Stimulated activated CD4-positive, alpha-beta T cell treated with anti-CD3 and anti-CD28 coated beads, Interleukin-2, amount 100 ng/mL, for 4 hours (primary cell): ENCODE measurements around the gene SAFB.
A peak's percentile ranks its signal among the peaks of the same experiment; 100 is the strongest.

Source experiments
- DNase-seq: peaks from one replicate; pipeline ENCODE4 v3.0.0-alpha.2; 2020; ENCODE audit warnings: low read depth

Gene SAFB

DNA sequence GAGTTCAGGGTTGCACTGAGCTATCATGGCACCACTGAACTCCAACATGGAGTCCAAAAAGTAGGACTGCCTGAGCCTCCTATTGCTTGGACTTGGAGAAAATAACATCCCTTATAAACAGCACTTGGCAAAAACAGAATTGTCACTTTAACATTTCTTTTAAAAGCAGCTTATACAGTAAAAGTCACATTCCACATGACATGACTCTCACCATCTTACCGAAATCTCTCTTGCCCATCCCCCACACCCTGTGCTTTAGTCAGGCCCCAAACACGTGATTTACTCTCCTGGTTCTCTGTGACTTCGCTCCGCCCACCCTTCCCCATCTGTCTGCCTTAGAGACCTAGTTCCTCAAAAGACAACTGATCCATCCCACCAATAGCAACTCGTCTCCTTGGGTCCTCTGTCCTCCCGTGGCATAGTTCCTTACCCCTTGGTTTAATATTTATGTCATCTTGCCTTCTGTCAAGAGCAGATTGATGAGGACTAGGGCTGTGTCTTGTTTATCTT, 4.6 kb downstream of the SAFB start:
- peak; percentile 36 for DNase-seq

DNA sequence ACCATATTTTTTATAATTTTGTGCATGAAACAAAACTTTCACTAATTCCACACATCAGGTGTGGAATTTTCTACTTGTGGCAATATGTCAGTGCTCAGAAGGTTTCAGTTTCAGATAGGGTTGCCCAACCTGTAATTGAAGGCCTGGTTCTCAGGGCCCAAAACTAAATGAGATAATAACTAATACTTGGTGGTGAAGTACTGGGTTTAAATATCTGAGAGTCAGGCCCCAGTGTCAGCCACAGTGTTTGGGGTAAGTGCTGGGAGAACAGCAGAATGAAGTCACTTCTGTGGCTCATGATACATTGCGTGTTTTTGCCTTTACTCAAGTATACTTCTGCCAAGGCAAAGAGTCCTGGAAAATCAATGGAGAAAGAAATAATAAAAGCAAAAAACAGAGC, 5.6 kb downstream of the SAFB start:
- DNase-seq: no peak

DNA sequence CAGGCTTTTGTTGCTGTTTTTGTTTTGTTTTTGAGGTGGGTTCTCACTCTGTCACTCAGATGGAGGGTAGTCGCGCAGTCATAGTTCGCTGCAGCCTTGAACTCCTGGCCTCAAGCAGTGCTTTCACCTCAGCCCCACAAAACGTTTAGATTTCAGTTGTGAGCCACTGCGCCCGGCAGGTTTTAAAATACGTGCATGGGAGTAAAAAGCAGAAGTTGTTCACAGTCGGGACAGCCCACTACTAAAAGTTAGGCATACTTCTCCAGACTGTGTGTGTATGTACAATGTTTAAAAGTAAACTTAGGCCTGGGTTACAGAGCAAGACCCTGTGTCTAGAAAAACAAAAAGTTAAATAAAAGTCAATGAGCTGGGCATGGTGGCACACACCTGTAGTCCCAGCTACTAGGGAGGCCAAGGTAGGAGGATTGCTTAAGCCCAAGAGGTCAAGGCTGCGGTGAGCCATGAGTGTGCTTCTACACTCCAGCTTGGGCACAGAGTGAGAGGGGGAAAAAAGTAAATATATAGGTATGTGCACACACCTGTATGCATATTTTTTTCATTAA, 6.1 kb downstream of the SAFB start:
- DNase-seq: no peak

DNA sequence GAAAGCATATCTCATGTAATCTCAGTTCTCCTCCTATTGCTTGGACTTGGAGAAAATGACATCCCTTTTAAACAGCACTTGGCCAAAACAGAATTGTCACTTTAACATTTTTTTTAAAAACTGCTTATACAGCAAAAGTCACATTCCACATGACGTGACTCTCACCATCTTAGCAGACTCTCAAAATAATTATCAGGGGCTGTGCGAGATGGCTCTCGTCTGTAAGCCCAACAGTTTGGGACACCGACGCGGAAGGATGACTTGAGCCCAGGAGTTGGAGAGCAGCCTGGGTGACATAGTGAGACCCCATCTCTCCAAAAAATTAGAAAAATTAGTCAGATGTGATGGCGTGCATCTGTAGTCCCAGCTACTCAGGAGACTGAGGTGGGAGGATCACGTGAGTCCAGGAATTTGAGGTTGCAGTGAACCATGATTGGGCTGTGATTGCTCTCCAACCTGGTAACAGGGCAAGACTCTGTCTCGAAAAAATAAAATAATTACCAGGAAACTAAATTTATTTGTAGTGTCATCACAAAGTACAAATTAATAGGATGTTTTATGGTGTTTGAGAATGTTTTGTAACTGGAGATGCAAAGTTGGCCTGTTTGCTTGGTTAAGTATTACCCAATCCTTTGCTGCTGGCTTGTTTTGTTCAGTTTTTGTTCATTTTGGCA, 8.8 kb downstream of the SAFB start:
- DNase-seq: no peak

DNA sequence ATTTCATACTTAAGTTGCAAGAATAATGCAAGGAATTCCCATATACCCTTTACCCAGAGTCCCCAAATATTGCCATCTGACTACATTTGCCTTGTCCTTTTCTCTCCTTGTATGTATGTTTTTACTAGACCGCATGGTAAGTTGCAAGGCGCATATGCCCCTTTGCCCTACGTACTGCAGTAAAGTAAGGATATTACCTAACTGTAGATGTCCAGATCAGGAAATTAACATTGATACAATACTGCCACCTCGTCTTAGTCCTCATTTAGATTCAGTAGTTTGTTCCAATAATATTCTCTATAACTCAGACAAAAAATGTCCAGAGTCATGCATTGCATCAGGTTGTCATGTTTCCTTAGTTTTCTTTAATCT, 9.3 kb downstream of the SAFB start:
- DNase-seq: no peak

DNA sequence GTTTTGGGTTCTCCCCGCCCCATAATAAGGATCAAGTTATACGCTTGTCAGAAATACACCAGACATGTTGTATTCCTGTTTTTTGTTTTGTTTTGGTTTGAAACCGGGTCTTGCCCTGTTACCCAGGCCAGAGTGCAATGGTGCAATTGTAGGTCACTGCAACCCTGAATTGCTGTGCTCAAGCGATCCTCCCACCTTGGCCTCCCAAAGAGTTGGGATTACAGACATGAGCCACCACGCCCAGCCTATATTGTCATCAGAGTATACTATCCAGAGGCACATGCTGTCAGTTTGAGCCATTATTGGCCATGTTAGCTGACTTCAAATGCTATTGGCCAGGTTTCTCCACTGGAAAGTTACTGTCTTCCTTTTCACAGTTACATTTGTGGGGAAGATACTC, 9.8 kb downstream of the SAFB start:
- DNase-seq: no peak

DNA sequence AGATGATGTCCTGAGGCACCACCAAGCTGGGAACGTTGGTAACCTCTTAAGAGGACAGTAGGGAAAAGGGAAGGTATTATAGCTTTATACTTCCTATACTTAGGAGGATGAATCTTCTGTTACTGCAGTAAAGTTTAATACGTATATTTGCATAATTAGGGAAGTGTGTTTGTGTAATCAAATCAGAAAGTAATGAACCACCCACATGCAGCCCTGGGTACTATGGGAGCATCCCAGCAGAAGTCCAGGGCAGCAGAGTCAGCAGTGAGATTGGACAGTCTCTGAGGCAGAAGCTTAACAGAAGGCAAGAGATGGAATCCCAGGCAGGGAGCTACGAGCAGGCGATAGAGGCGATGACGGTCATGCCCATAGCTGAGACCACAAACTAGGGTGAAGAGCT, 12.5 kb downstream of the SAFB start:
- DNase-seq: no peak

DNA sequence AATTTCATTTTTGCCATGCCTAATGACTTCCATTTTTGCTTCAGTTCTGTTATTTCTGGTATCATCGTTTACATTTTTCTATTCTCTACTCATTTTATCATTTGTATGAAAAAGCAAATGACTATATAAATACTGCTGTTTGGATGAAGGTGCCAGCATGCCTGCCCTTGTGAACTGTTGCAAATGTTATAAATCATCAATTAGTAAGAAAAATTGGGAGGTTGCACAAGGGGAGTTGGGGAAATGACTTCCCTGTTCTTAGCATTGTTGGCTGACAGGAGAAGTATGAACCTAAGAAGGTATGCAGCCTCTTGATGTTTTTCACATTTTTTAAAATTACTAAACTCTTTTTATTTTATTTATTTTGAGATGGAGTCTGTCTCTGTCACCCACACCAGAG, 15.1 kb downstream of the SAFB start:
- no peak for DNase-seq

DNA sequence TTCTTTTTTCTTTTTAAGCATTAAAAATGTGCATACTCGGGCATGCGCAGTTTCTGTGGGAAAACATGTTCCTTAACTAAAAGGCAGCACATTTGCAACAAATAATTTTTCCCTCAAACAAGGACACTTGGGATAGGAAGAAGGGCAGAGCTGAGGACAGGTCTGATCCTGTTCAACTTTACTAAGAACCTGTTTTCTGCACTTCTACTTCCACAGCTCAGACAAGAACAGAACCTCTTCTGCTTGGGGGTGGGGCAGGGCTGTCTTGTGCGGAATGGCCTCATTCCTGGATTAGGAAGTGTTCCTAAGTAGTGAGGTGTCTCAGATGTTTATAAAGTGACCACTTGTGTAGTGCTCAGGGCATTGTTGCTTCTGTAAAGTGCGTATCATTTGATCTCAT, 18.3 kb downstream of the SAFB start:
- no peak for DNase-seq

DNA sequence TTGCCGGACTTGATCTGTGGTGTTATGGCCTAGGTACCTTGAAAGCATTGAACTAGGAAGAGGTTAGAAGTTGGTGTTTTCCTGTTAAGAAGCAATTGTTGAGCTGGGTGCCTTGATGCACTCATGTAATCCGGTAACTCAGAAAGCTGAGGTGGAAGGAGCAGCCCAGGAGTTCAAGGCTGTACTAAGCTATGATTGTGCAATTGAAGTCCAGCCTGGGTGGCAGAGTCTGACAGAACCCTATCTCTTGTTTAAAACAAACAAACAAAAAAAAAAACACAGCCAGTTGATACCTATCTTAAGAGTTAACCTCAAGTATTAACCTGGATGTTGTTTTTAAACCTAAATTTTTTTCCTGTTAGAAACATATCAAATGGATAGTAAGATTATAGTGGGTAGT, 19.3 kb downstream of the SAFB start:
- DNase-seq: no peak

DNA sequence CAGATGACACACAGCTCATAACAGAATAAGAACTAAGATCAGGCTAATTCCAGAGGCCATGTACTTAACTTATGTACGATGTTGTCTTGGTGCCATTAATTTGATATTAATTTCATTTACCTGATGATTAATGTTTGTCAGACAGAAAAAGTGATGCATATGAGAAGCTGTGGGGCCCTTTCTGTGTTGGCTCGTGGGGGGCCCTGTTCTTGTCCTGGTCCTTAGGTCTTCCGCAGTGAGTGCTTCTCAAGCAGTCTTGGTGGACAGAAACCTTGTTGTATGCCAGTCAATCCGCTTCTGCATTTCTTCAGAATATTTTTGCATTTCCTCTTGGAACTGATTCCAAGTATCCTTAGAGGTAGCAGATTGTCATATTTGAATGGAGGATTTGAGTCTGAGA, 20.2 kb downstream of the SAFB start:
- DNase-seq: no peak

DNA sequence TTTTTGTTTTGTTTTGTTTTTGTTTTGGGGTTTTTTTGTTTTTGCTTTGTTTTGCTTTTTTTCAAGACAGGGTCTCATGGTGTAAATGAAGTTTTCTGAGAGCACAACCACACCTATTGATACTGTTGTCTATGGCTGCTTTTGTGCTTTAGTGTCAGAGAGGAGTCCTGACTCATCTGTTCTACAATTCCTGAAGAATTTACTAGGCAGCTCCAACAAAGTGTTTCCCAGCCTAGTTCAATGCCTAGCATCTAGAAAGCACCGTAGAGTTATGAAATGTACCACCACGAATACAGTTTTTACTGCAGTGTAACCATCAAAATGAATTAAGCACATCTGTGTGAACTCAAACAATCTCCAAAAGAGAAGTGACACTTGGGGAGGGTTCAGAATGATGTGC, 21.2 kb downstream of the SAFB start:
- no peak for DNase-seq

DNA sequence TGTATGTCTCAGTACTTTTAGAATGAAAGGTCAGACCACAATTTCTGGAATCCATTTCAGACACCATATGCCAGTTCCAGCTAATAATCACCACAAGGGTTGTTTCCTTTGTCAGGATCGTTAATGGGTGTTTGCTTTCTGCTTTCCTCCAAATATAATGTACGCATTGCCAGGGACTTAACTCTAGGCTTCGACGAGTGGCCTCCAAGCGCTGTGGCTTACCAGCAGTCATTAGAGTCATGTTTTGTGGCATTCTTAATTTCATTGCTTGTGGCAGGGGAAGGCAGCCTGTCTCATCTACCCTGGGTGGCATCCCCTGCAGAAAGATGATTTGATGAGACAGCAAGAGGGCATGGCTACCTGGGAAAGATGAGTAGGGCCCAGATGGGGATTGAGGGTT, 22.5 kb downstream of the SAFB start:
- DNase-seq: no peak

DNA sequence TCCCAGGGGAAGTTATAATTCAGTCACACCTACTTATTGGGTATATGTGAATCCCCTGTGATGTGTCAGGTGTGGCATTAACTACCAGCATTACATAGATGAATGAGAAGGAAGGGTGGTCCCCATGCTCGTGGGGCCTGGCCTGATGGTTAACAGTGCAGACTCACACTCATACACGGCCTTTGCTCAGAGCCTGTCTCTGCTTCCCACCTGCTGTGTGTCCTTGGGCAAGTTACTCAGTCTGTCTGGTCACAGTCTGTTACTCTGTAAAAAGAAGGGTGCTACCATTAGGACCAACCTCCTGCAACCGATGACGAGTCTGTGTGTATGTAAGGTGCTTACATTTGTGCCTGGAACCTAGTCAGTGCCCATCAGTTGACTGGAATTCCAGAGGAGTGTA, 23.8 kb downstream of the SAFB start:
- no peak for DNase-seq

DNA sequence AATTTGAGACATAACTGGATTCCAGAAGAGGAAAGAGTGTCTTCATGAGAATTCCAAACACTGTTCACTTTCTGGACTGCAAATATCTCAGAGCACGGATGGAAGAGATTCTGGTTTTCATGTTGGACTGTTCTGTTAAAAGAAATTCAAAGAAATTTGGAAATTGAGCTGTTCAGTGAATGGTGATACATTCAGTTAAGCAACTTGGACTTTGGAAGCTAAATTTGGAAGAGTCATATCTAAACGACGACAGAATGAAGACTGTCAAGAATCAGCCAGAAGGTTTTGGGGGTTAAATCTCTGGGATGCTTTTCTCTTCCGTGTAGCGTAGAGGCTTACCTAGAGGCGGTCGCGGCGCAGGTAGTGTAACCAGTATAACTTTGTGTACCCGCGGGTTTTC, 25.6 kb downstream of the SAFB start:
- DNase-seq: no peak

DNA sequence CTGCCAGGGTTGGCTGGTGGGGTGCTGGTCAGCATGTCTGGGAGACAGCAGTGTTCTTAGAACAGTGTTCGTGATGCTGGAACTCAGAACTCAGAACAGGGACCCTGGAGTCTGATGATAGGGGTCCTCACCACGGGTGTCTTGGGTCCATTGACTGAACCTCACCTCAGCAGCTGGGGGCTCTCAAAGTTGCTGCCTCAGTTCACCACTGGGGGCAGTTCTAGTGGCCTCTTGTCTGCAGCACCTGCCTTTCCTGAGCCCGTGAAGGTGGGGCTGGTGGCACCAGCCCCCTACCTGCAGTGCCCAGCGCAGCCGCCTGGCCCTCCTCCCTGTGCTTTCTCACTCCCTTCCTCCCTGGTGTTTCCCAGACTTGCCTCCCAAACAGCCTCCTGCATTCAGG, 28.5 kb downstream of the SAFB start:
- DNase-seq: no peak

DNA sequence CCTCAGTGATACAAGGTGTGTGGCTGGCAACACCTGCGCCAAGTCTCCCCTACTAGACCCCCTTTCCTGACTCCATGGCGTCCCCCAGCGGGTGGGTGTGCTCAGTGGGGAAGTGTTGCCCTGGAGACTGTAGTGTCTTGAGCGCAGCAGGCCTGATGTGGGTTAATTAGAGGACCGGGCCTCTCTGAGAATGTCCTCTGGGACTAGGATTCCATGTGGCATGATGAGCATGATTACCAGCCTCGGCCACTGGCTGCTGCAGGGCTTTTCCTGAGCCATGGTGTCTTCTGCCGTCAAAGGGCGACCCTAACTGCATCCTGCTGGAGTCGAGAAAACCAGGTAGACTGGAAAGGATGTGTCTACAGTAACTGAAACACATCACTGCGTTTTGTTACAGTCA, 29.4 kb downstream of the SAFB start:
- no peak for DNase-seq

DNA sequence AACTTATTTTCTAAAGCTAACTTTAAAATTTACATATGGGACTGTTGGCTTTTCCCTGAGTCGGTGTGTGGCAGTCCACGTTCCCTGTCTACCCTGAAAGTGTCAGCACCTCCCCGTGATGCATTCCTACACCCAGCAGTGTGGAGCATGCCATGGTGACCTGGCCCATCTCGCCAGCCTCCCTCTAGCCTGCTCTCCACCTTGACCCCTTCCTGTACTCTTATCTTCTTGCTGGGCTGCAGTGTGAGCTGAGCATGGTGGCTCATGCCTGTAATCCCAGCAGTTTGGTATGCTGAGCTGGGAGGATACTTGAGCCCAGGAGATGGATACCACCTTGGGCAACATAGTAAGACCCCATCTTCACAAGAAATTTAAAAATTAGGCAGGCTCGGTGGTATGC, 32.0 kb downstream of the SAFB start:
- no peak for DNase-seq

DNA sequence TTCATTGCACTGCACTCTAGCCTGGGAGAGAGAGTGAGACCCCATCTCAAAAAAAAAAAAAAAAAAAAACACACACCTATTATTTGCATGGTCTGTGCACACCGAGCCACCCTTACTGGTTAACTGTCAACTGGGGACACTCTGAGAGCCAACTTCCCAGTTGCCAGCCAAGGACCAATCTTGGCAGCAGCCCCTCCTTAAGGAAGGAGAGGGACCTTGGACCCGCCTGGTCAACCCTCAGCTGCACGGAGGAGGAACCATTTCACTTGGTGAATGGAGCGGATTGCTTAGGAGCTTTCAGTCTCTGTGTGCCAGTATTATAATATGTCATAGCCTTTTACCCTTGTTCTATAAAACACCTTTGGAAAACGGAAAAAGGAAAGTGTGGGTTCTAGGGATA, 32.5 kb downstream of the SAFB start:
- DNase-seq: no peak

DNA sequence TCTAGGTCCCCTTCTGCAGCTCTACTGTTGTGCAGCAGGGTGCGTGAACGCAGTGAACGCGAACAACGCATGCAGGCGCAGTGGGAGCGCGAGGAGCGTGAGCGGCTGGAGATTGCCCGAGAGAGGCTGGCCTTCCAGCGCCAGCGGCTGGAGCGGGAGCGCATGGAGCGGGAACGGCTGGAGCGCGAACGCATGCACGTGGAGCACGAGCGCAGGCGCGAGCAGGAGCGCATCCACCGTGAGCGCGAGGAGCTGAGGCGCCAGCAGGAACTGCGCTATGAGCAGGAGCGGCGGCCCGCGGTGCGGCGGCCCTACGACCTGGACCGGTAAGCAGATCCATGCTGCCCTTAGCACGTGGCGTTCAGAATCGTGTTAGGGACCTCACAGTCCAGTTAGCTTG, 38.6 kb downstream of the SAFB start:
- DNase-seq: no peak

DNA sequence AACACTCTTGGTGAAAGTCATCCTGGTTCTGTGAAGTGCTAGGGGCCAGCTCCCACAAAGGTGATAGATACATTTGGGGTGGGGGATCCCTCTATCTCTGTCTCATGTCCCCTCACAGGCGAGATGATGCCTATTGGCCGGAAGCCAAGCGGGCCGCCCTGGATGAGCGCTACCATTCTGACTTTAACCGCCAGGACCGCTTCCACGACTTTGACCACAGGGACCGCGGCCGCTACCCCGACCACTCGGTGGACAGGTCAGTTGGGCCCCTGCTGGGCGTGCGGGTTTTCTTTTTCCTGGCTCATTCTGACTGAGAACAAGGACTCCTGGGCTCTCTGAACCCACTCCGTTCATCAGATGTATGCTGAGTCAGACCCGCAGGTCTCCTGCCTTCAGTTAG, 41.0 kb downstream of the SAFB start:
- DNase-seq: no peak

DNA sequence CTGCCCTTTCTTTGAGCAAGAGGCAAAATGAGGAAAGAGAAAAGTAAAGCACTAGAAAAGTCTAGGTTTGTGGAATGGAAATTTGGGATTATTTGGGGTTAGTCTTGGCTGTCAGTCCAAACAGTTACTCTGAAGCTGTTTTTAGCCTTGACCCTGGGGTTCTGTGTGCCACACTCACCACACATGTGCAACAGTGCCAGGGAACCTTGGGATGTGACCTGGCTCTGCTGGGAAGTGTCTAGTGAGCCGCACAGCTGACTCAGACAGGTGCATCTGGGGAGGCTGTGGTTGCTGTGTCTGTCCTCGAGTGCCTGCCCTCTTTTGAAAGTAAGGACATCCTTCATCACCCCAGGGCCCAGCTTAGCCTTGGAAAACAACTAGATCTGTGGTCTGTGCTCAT, 41.6 kb downstream of the SAFB start:
- no peak for DNase-seq

DNA sequence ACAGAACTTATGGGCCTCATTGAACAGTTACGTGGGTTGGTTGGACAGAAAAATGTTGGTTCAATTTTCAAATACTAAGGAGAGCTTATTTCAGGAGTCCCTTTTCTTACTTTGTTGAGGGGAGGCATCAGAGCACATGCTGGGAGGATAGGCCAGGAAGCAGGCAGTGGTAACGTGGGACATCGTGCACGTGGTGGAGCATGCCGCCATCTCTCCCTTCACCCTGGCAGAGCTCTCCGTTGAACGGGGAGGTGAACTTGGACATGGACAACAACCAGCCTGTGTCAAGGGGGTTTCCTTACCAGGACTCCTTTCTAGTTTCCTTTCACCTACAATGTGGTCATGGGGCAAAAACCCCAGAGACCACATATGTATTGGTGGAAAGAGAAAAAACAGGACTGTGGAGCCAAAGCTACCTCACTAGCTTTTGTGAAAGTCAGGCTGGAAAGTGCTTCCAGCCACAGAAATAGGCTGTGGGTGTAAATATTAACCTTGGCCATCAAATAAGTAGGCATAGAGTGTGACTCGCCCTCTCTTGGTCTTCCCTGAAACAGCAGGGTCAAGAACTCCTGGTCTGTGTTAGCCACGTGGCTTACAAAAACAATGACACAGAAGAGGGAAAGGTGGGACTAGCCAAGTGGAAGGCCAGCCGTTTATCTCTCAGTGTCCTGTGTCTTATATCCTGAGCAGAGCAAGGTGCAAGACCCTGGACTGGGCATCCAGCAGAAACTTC, 43.1 kb downstream of the SAFB start:
- DNase-seq: no peak
